Astrocyte of the hippocampus (primary cell): ENCODE data around the gene DCAF8.

ENCODE experiments used
- DNase-seq: peaks from one replicate; pipeline ENCODE4 v3.0.0; 2011; ENCODE audit warnings: low read depth, low spot score

DCAF8 gene

GRCh38 chr1:160227034-160227433 lies 35.3 kb downstream of the DCAF8 start:
- no peak for DNase-seq

- no peak for DNase-seq
Observed at GRCh38 chr1:160226623-160227022, 35.7 kb downstream of the DCAF8 start.

- DNase-seq, result no peak
Observed at GRCh38 chr1:160225345-160225744, 37.0 kb downstream of the DCAF8 start.

GRCh38 chr1:160224606-160225005 lies 37.7 kb downstream of the DCAF8 start:
- no peak for DNase-seq

GRCh38 chr1:160222546-160222945 lies 39.8 kb downstream of the DCAF8 start:
- DNase-seq, result peak; percentile 53

GRCh38 chr1:160221089-160221488 lies 41.3 kb downstream of the DCAF8 start:
- DNase-seq, result no peak

GRCh38 chr1:160220301-160220700 lies 42.0 kb downstream of the DCAF8 start:
- DNase-seq, result no peak

- peak; percentile 80 for DNase-seq
Observed at GRCh38 chr1:160219062-160219929, 43.1 kb downstream of the DCAF8 start.

- DNase-seq, result peak; percentile 62
Observed at GRCh38 chr1:160217481-160218051, 44.8 kb downstream of the DCAF8 start.

GRCh38 chr1:160216301-160216700 lies 46.0 kb downstream of the DCAF8 start:
- no peak for DNase-seq

GRCh38 chr1:160214481-160215140 lies 47.7 kb downstream of the DCAF8 start:
- no peak for DNase-seq

- DNase-seq, result peak; percentile 62
Observed at GRCh38 chr1:160211046-160211790, 51.1 kb downstream of the DCAF8 start.

GRCh38 chr1:160210561-160210960 lies 51.8 kb downstream of the DCAF8 start:
- peak; percentile 37 for DNase-seq

- peak; percentile 25 for DNase-seq
Observed at GRCh38 chr1:160209321-160210046, 52.9 kb downstream of the DCAF8 start.

- DNase-seq, result no peak
Observed at GRCh38 chr1:160208557-160209320, 53.6 kb downstream of the DCAF8 start.

- DNase-seq, result no peak
Observed at GRCh38 chr1:160207771-160208556, 54.4 kb downstream of the DCAF8 start.

- no peak for DNase-seq
Observed at GRCh38 chr1:160207118-160207650, 55.2 kb downstream of the DCAF8 start.

GRCh38 chr1:160206421-160207117 lies 55.8 kb downstream of the DCAF8 start:
- DNase-seq, result peak; percentile 93

- peak; percentile 67 for DNase-seq
Observed at GRCh38 chr1:160206036-160206389, 56.3 kb downstream of the DCAF8 start.
